Astrocyte of the spinal cord (primary cell): ENCODE data around the gene IQGAP2.

Source experiments
- DNase-seq: peaks from one replicate; pipeline ENCODE4 v3.0.0; 2011; ENCODE audit warnings: low read depth, low spot score
- H3K4me3 ChIP-seq: 2 replicates; pipeline ENCODE4 v1.5.1; 2011; ENCODE audit warnings: low read depth, mild to moderate bottlenecking, low read length, moderate library complexity
- in situ Hi-C: cut with HindIII; loops from 2 replicates; pipeline ENCODE4 v1.10.0; 2017; ENCODE audit warnings: low sequenced_read_pairs
- TF ChIP-seq, protein P1 (sequence below): IDR thresholded peaks from 2 replicates; pipeline ENCODE4 v1.5.1; 2012; ENCODE audit warnings: low read depth, mild to moderate bottlenecking, low read length, inconsistent platforms

IQGAP2 gene

DNA sequence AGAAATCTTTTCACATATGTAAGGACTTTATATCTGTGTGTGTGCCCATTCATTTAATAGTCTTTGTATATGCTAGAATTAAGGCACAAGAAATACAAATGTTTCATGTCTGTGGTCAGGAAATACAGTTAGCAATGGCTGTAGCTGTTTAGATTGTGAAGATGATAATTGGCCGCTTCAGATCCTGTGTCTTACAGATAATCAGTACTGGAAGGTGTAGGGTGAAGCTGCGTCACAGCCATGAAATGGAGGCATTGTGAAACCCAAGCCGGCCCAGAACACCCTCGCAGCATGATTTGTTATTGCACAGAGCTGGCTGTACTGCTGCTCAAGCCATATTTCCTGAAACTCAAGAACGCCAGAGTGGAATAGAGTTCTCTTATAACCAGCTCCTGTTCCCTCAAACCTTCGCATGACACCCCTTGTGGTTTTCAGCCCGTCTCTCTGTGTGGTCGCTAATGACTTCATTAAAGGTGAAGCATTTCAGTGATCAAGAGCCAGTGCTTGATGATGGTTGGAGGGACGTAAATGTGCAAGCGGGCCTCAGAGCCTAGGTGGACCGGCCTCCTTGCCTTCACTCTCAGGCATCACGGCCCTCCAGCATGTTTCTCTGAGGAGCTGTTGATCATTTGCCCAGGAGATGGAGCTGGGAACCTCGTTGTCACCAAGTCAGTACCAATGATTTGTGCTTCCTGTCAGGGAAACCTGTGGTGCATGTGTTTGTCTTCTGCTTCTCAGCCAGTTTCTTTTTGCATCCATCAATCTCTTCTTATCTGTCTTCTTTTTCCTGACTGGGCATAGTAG, 140.0 kb downstream of the IQGAP2 start:
- in situ Hi-C loops = no loop called here
- no peak overlapping the region for H3K4me3 ChIP-seq
- DNase-seq = no peak
- TF ChIP-seq, protein P1, sequence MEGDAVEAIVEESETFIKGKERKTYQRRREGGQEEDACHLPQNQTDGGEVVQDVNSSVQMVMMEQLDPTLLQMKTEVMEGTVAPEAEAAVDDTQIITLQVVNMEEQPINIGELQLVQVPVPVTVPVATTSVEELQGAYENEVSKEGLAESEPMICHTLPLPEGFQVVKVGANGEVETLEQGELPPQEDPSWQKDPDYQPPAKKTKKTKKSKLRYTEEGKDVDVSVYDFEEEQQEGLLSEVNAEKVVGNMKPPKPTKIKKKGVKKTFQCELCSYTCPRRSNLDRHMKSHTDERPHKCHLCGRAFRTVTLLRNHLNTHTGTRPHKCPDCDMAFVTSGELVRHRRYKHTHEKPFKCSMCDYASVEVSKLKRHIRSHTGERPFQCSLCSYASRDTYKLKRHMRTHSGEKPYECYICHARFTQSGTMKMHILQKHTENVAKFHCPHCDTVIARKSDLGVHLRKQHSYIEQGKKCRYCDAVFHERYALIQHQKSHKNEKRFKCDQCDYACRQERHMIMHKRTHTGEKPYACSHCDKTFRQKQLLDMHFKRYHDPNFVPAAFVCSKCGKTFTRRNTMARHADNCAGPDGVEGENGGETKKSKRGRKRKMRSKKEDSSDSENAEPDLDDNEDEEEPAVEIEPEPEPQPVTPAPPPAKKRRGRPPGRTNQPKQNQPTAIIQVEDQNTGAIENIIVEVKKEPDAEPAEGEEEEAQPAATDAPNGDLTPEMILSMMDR = no peak

DNA sequence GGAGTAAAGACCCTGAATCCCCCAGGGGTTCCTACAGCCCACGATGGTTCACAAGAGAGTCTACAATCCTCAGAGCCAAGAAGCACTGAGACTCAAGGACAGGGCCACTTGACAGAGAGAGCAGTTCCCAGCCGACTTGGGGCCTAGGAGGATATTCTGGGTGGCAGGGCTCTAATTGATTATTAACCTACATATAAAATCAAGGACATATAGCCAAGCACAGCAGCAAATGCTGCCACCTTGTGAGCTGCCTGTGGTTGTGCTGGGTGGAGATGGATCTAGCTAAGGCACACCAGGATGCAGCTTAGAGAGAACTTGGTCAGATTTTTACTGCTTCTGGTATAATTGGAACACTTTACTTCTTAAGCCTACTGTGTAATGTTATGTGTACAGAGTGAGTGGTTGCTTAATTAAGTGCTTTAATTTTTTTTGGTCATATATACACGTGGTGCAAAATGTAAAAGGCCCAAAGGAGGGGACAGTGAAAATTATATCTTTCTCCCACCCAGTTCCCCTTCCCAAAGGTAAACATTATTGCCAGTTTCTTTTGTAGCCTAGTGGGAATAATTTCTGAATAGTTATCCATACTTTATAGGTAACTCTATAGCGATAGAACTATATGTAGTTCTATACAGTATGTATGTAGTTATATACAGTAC, 141.3 kb downstream of the IQGAP2 start:
- peak; percentile 34 for DNase-seq
- no peak overlapping the region for H3K4me3 ChIP-seq
- in situ Hi-C loops = no loop called here

DNA sequence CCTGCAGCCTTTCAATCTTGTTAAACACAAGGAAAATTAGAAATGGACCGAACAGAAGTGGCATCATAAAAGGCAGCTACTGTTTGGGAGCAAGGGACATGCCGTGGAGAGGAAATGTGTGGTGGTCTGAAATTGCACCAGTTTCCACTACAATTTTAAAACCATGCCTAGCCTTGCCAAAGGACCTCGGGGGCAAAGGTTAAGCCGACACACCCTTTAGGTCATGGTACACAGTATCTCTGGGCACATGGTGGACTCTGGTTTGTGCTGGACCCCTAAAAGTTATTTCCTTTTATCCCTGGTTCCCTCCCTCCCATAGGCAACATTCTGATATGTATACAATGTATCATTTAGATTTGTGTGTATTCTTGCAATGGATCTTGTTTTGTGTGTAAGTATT, 142.1 kb downstream of the IQGAP2 start:
- TF ChIP-seq, protein P1 = no peak
- in situ Hi-C loops = no loop called here
- no peak overlapping the region for H3K4me3 ChIP-seq
- no peak for DNase-seq

More for the DNA sequence above, 141.3 kb downstream of the IQGAP2 start:
- TF ChIP-seq, protein P1 = peak; percentile 66

DNA sequence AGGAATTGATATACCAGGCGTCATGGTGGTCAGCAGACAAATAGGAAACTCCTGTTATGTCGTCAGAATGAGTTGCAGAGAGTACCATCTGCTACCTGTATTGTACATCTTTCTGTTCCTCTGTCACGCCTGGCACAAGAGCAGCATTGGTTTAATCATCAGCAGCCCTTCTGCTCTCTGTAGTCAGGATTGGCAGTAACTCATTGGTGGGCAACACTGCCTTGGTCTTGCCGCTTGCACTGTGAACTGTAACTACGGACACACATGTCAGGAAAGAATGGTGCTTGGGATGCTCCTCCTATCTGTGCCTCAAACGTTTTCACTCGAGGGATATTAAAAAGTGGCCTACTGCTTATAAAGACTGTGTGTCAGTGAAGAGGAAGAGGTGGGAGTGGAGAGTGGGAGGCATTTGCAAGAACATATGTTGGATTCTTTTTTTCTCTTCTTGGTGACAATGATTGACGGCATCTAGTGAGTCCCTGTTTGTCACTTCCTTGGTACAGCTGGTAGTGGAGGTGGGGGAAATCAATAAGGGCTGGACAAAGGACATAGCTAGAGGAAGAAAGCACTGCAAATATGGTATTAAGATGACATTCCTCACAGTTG, 143.5 kb downstream of the IQGAP2 start:
- DNase-seq = no peak
- TF ChIP-seq, protein P1 = no peak
- H3K4me3 ChIP-seq = no peak overlapping the region
- in situ Hi-C loops = no loop called here

DNA sequence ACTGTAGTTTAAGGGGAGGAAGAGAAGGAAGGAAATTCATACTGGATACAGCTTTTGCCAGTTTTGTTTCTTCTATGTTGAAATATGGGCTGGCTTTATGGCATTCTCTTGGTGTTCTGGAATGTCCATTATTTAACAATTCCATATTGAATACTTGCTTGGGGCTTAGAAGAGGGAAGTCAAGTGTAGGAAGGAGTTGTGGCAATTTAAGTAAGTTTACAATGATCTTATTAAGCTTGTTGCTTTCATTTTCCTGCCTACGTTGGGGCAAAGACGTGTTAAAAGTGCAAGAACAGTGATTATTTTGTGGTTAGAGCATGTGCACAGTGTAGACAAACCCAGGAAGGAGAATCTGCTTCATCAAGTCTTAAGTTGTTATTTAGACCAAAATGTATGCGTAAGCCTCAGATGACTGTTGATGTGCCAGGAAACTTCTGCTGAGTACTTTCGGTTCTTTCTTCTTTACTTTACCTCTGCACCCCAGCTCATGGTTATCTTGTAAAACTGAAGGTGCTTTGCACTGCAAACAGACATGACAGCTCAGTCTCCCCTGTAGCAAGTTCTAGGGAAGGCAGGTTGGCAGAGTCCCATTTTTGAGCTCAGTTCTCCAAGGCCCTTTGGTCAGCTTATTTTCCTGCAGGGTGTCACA, 144.3 kb downstream of the IQGAP2 start:
- in situ Hi-C loops = no loop called here
- no peak overlapping the region for H3K4me3 ChIP-seq

DNA sequence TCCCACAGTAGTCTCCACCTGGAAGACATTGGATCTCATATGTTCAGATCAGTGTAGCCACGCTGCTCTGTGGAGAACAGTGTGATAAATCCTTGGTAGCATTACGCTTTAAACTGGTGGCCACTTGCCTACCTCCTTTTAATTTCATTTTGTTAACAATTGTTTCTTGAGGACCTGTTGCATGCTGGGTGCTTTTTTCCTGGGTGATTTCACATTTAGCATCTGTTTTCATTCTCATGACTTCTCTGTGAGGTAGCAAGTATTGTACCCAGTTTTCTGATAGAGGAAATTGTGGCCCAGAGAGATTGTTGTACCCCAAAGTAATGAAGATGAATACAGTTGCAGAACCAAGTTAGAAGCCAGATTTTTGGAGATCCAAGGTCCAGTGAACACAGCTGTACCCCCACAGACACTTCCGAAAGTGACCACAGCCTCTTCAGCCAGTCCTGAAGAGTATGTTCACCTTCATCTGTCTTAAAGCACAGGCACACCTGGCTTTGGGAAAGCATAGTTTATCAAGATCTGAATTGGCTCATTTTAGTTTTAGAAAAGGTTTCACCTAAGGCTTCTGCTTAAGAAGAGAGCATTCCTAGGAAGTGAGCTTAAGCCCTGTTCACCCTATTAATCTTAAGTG, 144.9 kb downstream of the IQGAP2 start:
- no peak overlapping the region for H3K4me3 ChIP-seq
- TF ChIP-seq, protein P1 = no peak
- DNase-seq = no peak
- in situ Hi-C loops = no loop called here

More for the DNA sequence above, 144.3 kb downstream of the IQGAP2 start:
- no peak for DNase-seq
- TF ChIP-seq, protein P1 = no peak
